NCI-H146 (cell line): Measurements from ENCODE around the gene GRIK3.

Experiments used
- DNase-seq: peaks from one replicate; lab custom pipeline; 2025; lab: John Stamatoyannopoulos, UW

Gene GRIK3

GRCh38 chr1:36981126-36981525, 53.2 kb downstream of the GRIK3 start:
- DNase-seq: no peak

- no peak for DNase-seq
Measured at GRCh38 chr1:36977731-36978406, 56.4 kb downstream of the GRIK3 start.

- DNase-seq: no peak
Measured at GRCh38 chr1:36975642-36976041, 58.7 kb downstream of the GRIK3 start.

GRCh38 chr1:36973056-36973455, 61.3 kb downstream of the GRIK3 start:
- DNase-seq: no peak

GRCh38 chr1:36971852-36972618, 62.3 kb downstream of the GRIK3 start:
- DNase-seq: peak; percentile 17

GRCh38 chr1:36968730-36969129, 65.6 kb downstream of the GRIK3 start:
- DNase-seq: peak; percentile 94

GRCh38 chr1:36966242-36966641, 68.1 kb downstream of the GRIK3 start:
- DNase-seq: no peak

GRCh38 chr1:36965275-36966159, 68.8 kb downstream of the GRIK3 start:
- DNase-seq: no peak

GRCh38 chr1:36964830-36965229, 69.5 kb downstream of the GRIK3 start:
- no peak for DNase-seq

GRCh38 chr1:36963006-36963405, 71.3 kb downstream of the GRIK3 start:
- no peak for DNase-seq

GRCh38 chr1:36961062-36961615, 73.2 kb downstream of the GRIK3 start:
- no peak for DNase-seq

- no peak for DNase-seq
Measured at GRCh38 chr1:36956570-36956969, 77.7 kb downstream of the GRIK3 start.

- no peak for DNase-seq
Measured at GRCh38 chr1:36955016-36955415, 79.3 kb downstream of the GRIK3 start.

- no peak for DNase-seq
Measured at GRCh38 chr1:36953061-36953460, 81.3 kb downstream of the GRIK3 start.

- no peak for DNase-seq
Measured at GRCh38 chr1:36951761-36952160, 82.6 kb downstream of the GRIK3 start.

GRCh38 chr1:36951292-36951750, 83.0 kb downstream of the GRIK3 start:
- no peak for DNase-seq

- no peak for DNase-seq
Measured at GRCh38 chr1:36950604-36951291, 83.6 kb downstream of the GRIK3 start.

- no peak for DNase-seq
Measured at GRCh38 chr1:36948606-36949005, 85.7 kb downstream of the GRIK3 start.

GRCh38 chr1:36948147-36948546, 86.2 kb downstream of the GRIK3 start:
- DNase-seq: no peak

- peak; percentile 39 for DNase-seq
Measured at GRCh38 chr1:36947384-36947783, 86.9 kb downstream of the GRIK3 start.

GRCh38 chr1:36944883-36945282, 89.4 kb downstream of the GRIK3 start:
- peak; percentile 20 for DNase-seq

GRCh38 chr1:36942148-36942547, 92.2 kb downstream of the GRIK3 start:
- no peak for DNase-seq
